ENCODE results near the gene SLC25A22. TPM values are rescaled to one million over a fixed set of nuclear protein-coding genes. Genes with fewer than 3 reads are reported as not detected.
A peak's percentile ranks its signal among the peaks of the same experiment; 100 is the strongest.

Gene SLC25A22
- total RNA-seq, 1 experiment from 2014 or later: 14.1 TPM

DNA sequence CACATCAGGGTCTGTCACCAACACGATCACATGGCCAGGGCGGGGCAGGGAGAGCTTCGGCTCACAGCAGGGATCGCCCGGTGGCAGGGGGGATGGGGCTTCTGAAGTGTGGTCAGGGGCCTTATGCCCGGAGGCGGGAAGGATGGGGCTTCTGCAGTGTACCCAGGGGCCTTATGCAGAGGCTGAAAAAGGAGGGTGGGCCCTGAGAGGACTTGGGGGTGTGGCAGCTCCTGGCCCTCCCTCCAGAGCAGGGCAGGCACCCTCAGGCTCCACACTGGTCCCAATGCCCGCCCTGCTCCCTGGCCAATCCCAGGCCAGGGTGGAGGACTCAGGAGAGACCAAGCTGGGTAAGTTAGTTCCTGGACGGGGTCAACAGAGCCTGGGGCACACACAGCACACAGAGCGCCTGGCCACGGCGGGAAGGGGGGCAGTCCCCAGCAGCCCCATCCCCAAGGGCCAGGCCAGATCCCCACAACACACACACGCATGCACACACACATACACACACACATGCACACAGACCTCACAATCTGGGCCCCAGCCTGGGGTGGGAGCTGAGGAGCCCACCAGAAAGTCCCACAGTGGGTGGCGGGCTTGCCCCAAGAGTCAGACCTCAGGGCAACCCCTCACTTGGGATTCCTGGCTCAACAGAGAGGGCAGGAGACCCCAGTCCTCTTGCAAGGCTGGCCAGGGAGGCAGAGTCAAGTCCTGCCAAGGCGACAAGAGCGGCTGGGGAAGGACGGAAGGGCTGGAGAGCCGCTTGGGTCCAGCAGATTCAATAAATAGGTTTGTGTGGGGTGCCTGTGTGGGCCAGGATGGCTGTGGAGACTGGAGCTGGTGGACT is 7.1 kb downstream of the SLC25A22 start:
- peak; percentile 52 for DNase-seq (ENCODE audit: low read depth)

DNA sequence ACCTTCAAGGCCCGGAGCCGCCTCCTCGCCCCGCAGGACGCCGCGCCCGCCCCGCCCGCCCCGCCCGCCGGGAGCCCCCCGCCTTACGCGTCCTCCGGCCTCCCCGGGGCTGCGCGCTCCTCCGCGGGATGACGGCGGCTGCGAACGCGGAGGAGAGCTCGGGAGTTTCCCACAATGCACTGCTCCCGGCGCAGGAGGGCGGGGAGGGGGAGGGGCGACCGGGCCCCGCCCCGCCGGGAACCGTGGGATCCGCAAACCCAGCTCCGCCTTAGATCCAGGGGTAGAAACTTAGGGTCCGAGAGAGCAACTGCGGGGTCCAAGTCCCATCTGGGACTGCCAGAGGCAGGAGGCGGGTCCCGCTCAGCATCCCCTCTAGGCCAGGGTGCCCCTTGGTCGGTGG is 8.1 kb downstream of the SLC25A22 start, which contains the start of gene CEND1:
Gene CEND1, minus strand, starts transcription at position 148 of the 400 bp plus-strand sequence. CDS start 1,514 bp downstream, outside the sequence.
- DNase-seq (ENCODE audit: low read depth): peak; percentile 61

DNA sequence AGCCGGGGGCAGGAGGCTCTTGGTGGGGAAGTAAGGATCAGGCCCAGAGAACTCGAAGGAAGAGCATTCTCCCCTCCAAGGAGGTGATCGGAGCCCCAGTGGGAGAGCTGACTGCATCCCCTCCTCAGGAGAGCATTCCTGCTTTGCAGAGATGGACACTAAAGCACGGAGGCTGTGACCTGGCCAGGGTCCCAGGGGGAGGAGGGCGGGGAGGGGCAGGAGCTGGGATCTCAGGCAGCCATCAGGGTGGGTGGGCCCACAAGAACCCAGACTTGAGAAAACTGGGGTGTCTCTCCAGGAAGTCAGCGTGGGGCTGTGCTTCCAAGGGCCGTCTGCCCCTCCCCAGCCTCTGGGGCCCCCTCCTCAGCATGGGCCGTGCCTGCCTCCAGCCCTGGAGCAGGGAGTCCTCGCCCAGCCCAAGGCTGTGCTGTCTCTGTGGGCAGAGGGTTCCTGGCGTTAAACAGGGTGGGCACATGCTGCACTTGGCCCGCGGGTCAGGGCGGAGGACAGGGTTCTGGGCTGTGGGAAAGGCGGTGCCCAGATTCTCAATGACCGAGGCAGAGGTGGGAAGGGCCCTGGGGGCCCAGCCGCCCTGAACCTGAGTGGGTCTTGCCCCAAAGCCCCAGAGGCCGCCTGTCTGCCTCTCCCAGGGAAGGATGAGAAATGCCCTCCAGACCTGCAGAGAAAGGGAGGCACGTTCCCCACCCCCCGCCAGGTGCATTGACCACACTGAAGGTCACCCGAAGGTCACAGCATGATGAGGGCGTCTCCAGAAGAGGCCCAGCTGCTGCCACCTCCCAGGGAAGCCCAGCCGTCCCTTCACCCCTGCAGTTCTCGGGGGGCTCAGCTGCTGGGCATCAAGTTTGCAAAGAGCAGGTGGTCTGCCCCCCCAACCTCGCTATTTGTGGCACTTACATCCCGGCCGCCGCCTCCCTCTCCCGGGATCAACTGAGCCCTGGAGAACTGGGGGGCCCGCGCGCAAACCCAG is 8.8 kb downstream of the SLC25A22 start:
- DNase-seq (ENCODE audit: low read depth): no peak

DNA sequence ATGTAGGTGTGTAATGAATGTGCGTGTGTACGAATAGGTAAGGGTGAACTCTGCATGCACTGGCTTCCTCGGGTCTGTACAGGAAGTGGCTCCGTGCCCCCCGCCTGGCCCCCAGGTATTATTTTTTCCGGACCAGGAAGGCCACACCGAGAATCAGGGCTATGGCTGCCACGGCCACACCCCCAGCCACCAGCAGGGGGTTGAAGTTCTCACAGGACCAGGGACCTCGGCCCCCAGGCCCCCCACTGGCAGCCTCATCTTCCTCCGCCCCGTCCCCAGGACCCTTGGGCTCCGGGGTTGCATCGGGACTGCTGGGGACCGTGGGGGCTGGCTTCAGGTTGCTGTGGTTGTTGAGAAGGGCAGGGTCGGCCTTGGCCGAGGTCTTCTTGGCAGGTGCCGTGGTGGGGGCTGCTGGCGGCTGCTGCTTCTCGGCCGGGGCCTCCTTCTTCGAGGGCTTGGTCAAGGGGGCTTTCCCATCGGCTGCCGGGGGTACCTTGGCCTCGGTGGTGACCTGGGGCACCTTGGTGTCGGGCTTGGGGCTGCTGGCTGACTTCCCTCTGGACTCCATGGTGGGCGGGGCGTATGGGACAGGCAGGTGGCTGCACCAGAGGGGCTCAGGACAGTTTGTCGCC is 10.0 kb downstream of the SLC25A22 start:
- DNase-seq (ENCODE audit: low read depth): no peak

DNA sequence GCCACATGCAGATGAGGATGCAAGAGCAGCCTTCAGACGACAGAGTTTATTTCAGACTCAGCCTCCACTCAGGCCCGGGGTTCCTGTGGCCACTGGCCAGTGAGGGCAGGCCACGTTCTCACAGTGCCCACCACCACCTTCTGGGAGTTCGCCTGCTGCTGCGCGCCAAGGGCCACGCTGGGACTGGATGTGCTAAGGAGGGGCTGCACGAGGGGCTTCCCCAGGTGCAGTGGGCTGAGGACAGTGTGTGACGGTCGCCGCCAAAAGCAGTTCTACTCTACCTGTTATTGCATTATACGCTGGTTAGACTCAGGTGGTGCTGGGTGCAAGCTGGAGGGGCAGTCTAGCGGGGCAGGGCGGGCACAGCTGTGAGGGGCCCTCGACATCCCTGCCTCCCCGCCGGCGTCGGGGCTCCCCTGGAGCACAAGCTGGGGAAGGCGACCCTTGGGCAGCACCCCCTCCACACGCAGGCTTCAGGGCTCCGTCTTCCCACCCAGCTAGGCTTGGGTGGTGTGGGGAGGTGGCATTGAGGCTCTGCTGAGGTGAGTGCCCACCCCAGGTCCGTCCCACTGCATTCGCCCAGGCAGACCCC is 10.9 kb downstream of the SLC25A22 start:
- DNase-seq (ENCODE audit: low read depth): no peak

DNA sequence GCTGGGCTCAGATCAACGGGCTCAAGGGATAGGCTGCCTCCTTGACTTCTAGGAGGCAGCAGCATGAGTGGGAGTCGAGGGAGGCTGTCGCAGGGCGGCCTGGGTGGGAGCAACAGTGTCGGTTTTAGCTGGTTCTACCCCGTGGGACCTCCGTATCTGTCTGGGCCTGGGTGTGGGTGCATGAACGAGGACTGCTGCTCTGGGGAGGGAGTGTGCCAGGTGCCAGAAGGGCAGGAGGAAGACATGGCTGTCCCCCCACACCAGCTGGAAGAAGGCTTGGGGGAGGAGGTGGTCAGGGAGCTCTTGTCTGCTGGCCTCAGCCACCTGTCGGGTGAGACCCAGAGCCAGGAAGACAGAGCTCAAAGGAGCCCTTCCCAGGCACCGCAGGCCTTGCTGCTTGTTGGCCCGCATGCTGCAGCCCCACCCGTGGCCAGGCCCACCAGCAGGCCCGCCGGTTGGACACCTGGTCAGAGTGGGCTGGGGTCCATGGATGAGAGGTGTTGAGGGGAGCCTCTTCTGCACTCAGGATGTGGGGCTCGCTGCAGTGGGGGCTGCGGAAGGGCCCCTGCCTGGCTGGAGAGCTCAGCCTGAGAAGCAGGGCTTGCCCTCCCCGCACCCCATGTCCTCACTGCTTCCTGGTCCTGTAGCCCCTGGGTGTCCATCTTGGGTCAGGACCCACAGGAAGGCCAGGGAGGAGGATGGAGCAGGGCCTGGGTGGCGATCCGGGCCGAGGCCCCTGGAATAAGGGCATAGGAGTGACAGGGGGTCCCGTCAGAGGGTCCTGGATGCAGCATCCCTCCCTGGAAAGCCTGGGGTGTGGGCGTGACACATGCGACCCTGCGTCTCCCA is 11.6 kb downstream of the SLC25A22 start:
- no peak for DNase-seq (ENCODE audit: low read depth)

DNA sequence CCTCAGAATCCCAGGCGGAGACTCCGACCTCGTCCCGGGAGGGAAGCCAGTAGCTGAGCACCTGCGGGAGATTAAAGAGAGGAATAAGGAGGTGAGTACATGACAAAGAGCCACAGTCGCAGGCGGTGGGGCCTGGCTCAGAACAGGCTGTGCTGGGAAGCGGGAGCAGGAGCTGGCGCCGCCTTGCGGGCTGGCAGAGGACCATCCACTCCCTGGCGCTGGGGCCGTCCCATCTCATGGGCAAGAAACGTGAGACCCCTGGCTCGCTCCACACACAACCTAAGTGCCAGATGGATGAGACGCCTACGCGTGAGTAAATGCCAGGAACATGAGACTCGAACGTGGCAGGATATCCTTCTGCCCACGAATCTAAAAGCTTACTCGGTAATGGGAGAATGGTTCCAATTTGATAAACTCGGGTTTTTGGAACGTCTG is 14.5 kb downstream of the SLC25A22 start:
- DNase-seq (ENCODE audit: low read depth): peak; percentile 77

DNA sequence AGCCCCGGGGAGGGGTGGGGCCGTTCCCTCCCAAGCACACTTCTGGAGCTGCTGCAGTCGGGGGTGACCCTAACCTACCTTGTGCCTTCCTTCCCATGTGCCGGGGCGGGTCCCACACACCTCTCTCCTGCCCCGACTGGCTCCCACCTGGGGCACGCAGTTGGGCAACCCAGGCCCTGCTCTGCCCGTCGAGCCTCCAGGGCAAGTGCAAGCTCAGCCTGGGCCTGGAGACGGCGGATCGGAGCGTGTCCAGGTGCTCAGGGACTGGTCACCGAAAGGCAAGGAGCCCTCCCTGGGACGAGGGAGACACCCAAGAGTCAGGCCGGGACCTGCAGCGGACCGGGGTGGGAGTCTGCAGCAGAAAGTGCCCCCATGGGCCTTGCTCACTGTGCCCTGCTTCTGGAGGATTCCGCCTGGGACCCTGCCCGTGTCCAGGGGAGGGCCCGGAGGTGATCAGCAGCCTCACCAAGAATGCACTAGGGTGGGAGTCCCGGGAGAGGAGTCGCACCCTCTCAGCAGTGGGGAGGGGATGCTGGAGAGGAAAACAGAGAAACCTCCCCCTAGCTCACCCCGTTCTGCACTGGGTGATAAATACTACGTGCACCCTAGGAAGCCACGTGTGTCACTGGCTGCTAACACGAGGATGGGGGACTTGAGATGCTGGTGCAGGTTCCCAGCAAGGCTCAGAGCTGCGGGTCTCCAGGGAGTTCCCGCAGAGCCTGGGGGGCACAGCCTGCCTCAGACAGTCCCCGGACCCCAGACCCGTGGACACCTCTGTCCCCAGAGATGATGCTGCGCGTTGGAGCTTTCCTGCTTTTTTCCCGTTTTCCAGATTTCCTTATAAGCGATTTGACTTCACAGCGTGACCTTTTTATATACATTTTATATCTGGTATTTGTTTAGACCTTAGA is 15.6 kb downstream of the SLC25A22 start:
- DNase-seq (ENCODE audit: low read depth): no peak

DNA sequence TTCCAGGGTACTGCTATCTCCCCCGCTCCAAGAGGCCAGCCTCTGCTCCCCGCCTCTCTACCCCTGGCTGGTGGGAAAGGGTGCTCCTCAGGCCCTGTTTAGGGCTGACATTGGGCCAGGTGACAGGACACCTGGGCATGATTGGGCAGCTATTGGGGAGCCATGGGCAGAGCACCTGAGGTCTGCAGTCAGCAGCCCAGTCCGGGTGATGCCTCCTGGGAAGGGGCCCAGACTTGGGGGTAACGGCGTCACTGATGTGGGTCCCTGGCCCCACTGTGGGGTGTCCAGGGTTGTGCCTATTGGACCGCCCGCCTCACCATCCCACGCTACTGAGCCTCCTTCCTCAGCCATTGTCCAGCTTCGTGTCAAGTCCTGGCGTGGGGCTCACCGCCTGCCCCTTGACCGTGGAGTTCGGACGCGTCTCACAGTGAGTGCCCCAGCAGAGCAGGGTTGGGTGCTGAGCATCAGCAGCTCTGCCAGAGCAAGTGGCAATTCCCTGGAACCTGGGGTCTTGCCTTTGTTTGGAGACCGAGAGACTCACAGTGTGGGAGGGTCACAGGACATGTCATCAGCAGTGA is 18.0 kb downstream of the SLC25A22 start:
- DNase-seq (ENCODE audit: low read depth): no peak

DNA sequence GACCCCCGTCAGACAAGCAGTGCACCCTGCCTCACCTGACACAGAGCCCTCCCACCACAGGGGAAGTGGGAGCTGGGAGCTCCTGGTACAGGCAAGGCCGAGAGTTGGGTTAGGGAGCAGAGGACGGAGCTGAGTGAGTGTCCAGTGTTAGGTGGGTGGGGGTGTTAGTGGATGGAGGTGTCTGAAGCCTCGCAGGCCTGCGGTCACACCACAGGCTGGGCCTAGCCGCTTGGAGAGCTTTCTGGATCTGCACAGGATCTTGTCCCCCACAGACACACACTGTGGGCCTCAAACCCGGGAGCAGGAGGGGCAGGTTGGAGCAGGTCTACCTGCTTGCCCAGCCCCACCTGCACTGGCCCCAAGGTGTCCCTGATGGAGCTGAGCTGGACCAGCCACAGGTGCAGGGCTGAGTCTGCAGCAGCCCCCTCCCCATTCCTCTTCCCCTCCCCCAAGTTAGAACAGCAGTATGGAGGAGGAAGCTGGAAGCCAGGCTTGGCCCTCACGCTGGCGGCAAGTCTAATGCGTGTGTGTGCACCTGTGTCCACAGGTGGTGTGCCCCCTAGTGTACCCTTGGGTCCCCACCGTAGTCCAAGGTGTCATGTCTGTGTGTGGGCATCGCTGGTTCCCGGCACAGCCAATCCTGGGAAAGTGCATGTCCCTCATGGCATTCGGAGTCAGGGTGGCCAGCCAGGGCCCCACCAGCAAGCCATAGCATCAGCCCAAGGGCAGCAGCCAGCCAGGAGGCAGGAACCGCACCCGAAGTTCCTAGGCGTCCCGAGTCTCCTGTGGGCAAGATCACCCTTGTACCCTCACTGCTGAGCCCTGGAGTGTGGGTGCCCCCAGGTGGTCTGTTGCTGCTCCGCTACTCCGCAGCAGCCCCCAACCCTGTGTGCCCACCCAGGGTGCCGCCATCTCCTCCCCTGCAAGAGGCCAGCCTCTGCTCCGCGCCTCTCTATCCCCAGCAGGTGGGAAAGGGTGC is 18.8 kb downstream of the SLC25A22 start:
- no peak for DNase-seq (ENCODE audit: low read depth)

DNA sequence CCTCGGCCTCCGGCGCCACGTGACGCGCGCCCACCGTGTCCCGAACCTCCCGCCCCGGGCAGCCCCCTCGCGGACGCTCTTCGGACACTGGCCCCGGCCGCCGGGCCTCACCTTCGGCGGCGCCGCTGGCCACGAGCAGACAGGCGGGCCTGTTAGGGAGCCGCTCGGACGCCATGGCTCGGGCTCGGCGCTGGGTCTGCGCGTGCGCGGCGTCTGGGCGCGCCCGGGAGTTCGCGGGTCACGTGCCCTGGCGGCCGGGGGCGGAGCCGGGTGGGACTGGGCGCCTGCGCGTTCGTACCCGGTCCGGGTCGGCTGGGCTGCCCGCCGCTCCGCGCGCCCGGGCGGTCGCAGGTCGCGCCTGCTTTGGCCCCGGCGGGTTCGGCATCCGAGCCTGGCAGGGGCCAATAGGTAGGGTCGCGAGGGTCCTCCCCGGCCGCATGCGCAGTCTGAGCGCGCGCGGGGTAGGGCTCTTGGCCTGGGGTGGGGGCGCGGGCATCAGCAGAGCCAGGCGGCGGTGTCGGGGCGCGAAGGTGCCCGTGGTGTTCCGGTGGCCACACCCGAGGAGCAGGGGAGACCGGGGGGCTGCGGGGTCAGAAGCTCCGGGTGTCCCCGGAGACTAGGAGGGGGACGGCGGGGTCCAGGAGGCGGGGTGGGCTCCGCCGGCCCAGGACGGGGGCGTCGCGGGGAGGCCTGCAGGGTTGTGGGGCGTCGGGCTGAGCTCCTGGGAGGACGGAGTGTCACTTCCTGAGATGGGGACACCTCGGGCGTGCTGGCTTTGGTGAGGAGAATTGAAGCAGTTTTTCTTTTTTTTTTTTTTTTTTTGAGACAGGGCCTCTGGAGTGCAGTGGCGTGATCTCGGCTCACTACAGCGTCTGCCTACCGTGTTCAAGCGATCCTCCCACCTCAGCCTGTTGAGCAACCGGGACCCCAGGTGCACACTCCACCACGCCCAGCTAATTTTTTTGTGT is 20.5 kb downstream of the SLC25A22 start, which contains the start of gene GATD1:
Gene GATD1, minus strand, starts transcription at position 200 of the 968 bp plus-strand sequence. Its CDS starts 25 bp downstream, at position 175.
- peak; percentile 94 for DNase-seq (ENCODE audit: low read depth)

DNA sequence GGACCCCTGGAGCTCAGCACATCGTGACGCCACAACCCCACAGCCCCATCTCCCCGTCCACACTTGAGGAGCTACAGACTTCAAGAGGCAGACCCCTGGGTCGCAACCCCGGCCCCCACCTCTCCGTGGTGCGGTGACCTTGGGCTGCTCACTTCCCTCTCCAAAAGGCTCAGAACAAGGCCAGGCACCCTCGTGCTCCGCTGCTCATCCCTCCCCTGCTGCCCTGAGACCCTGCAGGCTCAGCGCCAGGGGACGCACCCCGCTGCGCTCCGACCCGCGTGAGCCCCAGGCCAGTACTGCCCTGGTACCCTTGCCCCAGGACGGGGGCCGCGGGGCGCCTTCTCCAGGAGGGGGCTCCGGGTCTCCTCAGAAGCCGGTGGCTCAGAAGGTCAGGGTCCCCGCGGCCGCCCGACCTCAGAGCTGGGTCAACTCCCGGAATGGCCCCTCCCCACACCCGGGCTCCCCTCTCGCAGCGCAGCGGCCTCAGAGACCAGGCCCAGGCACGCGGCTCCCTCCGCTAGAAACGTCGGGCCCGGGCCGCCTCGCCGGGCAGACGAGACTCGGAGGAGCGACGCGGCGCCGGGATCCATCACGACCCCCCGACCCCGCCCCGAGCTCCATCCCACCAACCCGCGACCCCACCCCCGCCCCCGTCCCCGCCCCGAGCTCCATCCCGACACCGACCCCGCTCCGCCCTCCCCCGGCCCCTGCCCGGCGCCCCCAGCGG is 21.4 kb downstream of the SLC25A22 start:
- DNase-seq (ENCODE audit: low read depth): peak; percentile 45

DNA sequence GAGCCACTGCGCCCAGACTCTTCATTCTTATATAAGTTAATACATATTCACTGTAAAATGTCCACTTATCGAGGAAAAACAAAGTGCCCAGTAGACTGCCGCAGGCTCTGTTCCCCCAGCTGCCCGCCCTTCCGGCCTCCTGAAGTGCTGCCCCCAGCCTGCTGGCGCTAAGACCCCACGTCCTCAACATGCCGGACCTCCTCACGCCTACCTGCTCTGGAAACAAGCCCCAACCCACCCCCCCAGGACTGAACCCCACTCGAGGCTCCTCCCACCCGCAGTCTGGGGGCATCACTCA is 21.9 kb downstream of the SLC25A22 start:
- DNase-seq (ENCODE audit: low read depth): no peak

DNA sequence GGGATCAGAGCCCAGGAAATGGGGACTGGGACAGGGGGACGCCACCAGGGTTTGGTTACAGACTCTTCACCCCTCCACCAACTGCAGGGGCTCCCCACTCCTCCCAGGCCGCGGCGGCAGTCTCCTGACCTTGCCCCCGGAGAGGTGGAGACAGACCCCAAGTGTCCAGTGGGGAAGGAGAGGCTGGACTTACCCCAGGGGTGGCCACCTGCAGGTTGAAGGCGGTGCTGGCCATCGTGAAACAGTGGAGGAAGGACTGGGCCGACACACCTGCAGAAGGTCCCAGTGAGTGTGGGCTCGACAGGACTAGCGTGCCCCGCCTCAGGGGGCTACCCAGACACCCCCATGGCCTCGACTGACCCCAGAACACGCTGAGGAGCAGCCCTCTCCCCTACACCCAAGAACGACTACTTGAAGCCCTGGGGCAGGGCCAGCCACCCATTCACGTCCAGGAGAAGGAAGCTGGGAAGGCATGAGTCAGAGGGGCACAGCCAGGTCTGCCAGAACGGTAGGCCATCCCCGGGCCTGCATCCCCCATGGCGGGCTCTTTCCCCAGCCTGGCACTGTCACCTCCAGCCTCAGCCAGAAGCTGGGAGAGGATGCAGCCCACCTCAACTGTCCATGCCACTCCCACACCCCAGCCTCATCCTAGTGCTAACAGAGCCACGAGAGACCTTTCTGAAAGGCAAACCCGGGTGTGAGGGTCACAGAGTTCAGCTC is 23.0 kb downstream of the SLC25A22 start:
- DNase-seq (ENCODE audit: low read depth): peak; percentile 33

DNA sequence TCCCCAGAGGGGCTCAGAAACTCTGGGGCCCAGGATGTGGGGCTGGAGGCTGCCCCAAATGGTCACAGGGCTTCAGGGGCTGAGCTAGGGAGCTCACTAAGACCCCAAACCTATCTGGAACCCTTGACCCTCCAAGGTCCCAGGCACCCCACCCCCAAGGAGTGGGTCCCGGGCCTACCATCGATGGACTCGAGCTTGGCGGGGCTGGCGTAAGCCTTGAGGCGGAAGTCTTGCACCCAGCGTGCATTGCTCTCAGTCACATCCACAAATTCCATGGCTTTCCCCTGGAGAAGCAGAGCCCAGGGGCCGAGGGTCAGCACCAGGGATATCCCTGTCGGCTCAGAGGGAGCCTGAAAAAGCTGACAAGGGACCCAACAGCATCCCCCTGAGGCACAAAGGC is 24.3 kb downstream of the SLC25A22 start:
- no peak for DNase-seq (ENCODE audit: low read depth)
